Parathyroid adenoma (tissue), 2 donors: ENCODE measurements around the gene UBXN1.
A peak's percentile ranks its signal among the peaks of the same experiment; 100 is the strongest.

Source experiments
- H2AFZ ChIP-seq: fragments of 300-600 bp; sonication (generic); one replicate; pipeline ENCODE4 v1.7.0; 2017; ENCODE audit warnings: antibody characterized with exemption, mild to moderate bottlenecking
- H3K27ac ChIP-seq: fragments of 300-600 bp; sonication (generic); one replicate; pipeline ENCODE4 v1.7.0; 2017
- H3K27me3 ChIP-seq: fragments of 300-600 bp; sonication (generic); one replicate; pipeline ENCODE4 v1.7.0; 2017; ENCODE audit warnings: low read length; ENCODE audit not compliant: control insufficient read depth, insufficient read depth
- H3K36me3 ChIP-seq: fragments of 300-600 bp; sonication (generic); one replicate; pipeline ENCODE4 v1.7.0; 2017; ENCODE audit warnings: low read length; ENCODE audit not compliant: control insufficient read depth, insufficient read depth
- H3K4me1 ChIP-seq: fragments of 300-600 bp; sonication (generic); one replicate; pipeline ENCODE4 v1.7.0; 2017; ENCODE audit warnings: control low read depth
- H3K4me2 ChIP-seq: fragments of 300-600 bp; sonication (generic); one replicate; pipeline ENCODE4 v1.7.0; 2017; ENCODE audit warnings: low read length
- H3K4me3 ChIP-seq: fragments of 300-600 bp; sonication (generic); one replicate; pipeline ENCODE4 v1.7.0; 2017; ENCODE audit warnings: low read depth, low read length
- H3K79me2 ChIP-seq: fragments of 300-600 bp; sonication (generic); one replicate; pipeline ENCODE4 v1.7.0; 2017; ENCODE audit warnings: control low read depth
- H3K9ac ChIP-seq: fragments of 300-600 bp; sonication (generic); one replicate; pipeline ENCODE4 v1.7.0; 2017; ENCODE audit warnings: mild to moderate bottlenecking
- H3K9me3 ChIP-seq: fragments of 300-600 bp; sonication (generic); one replicate; pipeline ENCODE4 v1.7.0; 2017; ENCODE audit warnings: low read length; ENCODE audit not compliant: control insufficient read depth
- TF ChIP-seq, protein P1 (sequence below): fragments of 300-600 bp; sonication (generic); IDR thresholded peaks from one replicate; pipeline ENCODE4 v1.7.0; 2017; ENCODE audit warnings: antibody characterized with exemption, mild to moderate bottlenecking
- donor health status: primary hyperparathyroidism.

UBXN1 gene, protein sequence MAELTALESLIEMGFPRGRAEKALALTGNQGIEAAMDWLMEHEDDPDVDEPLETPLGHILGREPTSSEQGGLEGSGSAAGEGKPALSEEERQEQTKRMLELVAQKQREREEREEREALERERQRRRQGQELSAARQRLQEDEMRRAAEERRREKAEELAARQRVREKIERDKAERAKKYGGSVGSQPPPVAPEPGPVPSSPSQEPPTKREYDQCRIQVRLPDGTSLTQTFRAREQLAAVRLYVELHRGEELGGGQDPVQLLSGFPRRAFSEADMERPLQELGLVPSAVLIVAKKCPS

DNA sequence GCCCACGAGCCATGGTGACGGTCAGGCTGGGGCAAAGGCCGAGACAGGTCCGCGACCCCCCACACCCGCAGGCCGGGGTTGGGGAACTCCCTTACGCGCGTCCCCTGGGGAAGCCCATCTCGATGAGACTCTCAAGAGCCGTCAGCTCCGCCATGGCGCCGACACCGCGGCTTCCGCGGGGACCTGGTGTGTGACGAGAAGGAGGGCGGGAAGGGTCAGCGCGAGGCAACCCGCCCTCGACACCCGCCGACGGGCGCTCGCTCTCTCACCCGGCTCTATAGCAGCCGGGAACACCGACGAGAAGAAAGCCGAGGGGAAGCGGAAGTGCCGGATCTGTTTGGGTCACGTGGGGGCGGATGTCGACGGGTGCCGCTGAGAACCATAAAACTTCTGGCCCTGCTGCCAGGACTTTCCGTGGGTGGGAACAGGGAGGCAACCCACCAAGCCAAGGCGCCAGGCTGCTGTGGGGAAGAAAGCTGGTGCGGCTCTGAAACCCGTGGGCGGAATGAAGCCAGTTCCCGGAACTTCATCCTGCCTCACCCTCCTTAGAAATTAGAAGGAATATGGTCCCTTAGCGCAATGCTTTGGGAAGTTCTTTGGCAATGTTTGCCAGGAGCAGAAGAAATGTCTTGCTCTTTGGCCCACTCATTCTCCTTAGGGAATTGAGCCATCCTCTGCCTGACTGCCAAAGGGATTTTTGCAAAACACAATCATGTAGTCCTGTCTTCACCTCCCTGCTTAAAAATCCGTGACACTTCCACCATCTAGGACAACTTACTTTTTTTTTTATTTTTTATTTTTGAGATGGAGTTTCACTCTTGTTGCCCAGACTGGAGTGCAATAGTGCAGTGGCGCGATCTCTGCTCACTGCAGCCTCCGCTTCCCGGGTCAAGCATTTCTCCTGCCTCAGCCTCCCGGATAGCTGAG is at the start of gene UBXN1:
UBXN1 (minus strand) TSS at position 304 of the 927 bp plus-strand sequence; CDS start at position 154, 150 bp downstream.
- Histone ChIP-seq H3K9me3 (no peaks in the 10 kb centered on the region), H3K79me2 (no peaks in the 10 kb centered on the region), H3K9ac (peak within 1 kb of the TSS; percentile 67), H3K27me3 (no peaks in the 10 kb centered on the region), H2AFZ (peak within 1 kb of the TSS; percentile 93), H3K4me3 (peak within 1 kb of the TSS; percentile 91), H3K4me1 (peaks cover 3% of the 10 kb centered on the region), H3K4me2 (peak within 1 kb of the TSS; percentile 77), H3K27ac (peak within 1 kb of the TSS; percentile 85), H3K36me3 (no peaks in the 10 kb centered on the region)
- TF ChIP-seq, protein P1, sequence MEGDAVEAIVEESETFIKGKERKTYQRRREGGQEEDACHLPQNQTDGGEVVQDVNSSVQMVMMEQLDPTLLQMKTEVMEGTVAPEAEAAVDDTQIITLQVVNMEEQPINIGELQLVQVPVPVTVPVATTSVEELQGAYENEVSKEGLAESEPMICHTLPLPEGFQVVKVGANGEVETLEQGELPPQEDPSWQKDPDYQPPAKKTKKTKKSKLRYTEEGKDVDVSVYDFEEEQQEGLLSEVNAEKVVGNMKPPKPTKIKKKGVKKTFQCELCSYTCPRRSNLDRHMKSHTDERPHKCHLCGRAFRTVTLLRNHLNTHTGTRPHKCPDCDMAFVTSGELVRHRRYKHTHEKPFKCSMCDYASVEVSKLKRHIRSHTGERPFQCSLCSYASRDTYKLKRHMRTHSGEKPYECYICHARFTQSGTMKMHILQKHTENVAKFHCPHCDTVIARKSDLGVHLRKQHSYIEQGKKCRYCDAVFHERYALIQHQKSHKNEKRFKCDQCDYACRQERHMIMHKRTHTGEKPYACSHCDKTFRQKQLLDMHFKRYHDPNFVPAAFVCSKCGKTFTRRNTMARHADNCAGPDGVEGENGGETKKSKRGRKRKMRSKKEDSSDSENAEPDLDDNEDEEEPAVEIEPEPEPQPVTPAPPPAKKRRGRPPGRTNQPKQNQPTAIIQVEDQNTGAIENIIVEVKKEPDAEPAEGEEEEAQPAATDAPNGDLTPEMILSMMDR, result no peak

DNA sequence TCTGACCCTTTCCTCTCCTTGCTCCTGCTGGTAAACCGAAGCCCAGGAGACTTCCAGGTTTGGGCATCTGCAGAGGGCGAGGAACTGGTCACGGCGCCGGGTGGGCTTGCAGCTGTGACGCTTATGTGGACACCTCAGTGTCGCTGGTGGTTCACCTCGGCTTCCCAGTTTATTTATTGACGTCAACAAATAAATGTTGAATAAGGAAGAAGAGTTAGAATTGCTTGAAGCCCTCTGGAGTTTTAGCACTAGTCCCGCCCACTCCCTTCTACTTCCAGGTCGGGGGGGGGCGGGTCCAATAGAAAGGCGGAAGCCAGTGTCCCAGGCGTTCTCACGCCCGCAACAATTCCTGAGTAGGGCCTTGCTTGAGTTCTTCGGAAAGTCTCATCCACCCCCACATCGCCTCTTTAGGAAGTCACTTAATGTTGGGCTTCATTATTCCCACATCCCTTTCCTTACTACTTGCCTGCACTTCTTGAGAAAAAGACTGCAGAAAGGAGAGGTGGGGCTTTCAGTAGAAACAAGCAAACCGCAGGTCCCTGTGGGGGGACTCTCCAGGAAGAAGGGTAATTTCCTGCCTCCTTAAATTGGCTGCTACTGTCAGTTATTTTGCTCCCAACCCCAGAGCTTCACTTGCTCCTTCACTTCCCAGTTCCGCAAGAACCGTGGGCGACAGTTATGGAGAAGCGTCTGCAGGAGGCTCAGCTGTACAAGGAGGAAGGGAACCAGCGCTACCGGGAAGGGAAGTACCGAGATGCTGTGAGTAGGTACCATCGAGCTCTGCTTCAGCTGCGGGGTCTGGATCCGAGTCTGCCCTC is 49.5 kb upstream of the UBXN1 start, which contains the start of gene TTC9C:
TTC9C (plus strand) TSS at position 316 of the 818 bp plus-strand sequence; CDS start at position 679, 363 bp downstream.
- Histone ChIP-seq H3K9ac (peak within 1 kb of the TSS; percentile 28), H3K27me3 (no peaks in the 10 kb centered on the region), H3K27ac (peak within 1 kb of the TSS; percentile 94), H3K79me2 (peaks cover 32% of the 10 kb centered on the region), H3K9me3 (no peaks in the 10 kb centered on the region), H3K4me3 (peak within 1 kb of the TSS; percentile 88), H3K4me2 (peak within 1 kb of the TSS; percentile 94), H2AFZ (peak within 1 kb of the TSS; percentile 88), H3K36me3 (no peaks in the 10 kb centered on the region), H3K4me1 (peaks cover 9% of the 10 kb centered on the region)
- TF ChIP-seq, protein P1, result no peak

DNA sequence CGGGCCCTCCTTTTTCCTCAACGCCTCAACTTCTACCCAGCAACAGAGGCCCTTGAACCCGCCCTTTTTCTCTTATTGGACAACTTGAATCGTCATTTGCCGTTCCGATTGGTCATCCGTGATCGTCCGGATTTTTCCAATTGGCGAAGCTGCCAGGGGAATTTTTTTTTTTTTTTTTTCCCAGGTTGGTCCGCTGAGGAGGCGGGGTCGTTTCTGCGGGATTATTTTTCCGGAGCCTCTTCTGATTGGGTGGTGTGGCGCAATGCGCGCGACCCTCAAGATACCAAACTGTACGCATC is 48.9 kb upstream of the UBXN1 start:
- TF ChIP-seq, protein P1, result no peak
- H3K9ac ChIP-seq, result no peak overlapping the region
- H3K27ac ChIP-seq, result peak overlapping the region; percentile 94
- peaks cover 37% of the 10 kb centered on the region for H3K79me2 ChIP-seq
- H2AFZ ChIP-seq, result peak overlapping the region; percentile 88
- H3K4me1 ChIP-seq, result peaks cover 9% of the 10 kb centered on the region
- H3K4me2 ChIP-seq, result peak overlapping the region; percentile 94
- peak overlapping the region; percentile 88 for H3K4me3 ChIP-seq
- no peaks in the 10 kb centered on the region for H3K36me3 ChIP-seq
- H3K9me3 ChIP-seq, result no peaks in the 10 kb centered on the region
- H3K27me3 ChIP-seq, result no peaks in the 10 kb centered on the region

DNA sequence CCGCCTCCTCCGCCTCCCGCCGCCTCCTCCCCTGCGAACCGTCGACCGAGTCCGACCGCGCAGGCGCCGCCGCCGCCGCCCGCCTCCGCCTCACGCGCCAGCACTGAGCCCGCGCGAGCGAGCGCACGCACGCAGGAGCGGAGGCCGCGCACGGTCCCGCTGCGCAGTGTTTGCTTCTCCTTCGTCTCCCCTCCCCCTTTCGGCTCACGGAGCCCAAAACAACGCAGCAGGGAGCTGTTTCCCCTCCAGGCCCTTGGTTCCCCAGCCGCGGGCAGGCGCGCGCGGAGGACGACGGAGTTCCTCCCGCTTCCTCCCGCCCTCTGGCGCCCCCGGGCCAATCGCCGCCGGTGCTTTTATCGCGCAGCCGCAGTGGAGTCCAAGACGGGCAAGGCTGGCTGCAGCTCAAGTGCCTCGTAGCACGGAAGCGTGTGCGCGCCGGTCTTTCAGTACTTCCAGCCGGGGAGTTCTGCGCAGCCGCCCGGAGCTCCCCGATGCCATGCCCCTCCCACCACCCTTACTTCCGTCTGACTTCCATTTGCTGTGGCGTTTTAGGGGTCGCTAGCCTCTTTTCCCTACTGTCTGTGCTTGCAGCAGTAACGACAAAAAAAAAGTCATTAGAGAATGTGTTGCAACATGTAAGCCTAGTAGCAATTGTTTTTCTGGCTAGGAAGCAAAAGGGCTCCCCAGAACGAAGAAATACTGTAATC is 48.4 kb upstream of the UBXN1 start, which contains the start of gene HNRNPUL2:
HNRNPUL2 (minus strand) TSS at position 293 of the 707 bp plus-strand sequence. CDS start 301 bp downstream, outside the sequence.
- Histone ChIP-seq H3K4me1 (peaks cover 9% of the 10 kb centered on the region), H2AFZ (peak within 1 kb of the TSS; percentile 88), H3K4me2 (peak within 1 kb of the TSS; percentile 94), H3K27me3 (no peaks in the 10 kb centered on the region), H3K9me3 (no peaks in the 10 kb centered on the region), H3K4me3 (peak within 1 kb of the TSS; percentile 88), H3K36me3 (no peaks in the 10 kb centered on the region), H3K79me2 (peaks cover 41% of the 10 kb centered on the region), H3K27ac (peak within 1 kb of the TSS; percentile 94), H3K9ac (peak within 1 kb of the TSS; percentile 28)
- TF ChIP-seq, protein P1, result peak; percentile 5
